Cardiac atrium fibroblast (primary cell): ENCODE data around the gene GRM4. TPM values are rescaled to one million over a fixed set of nuclear protein-coding genes. Genes with fewer than 3 reads are reported as not detected.

Source experiments
- total RNA-seq: library from RNA; depleted of rRNA; stranded (reverse); fragments of >200 nt; gene quantifications from 2 replicates; pipeline ENCODE4 v1.2.3, GENCODE V29; 2015

GRM4 gene
- total RNA-seq = not detected in 2 replicates

DNA sequence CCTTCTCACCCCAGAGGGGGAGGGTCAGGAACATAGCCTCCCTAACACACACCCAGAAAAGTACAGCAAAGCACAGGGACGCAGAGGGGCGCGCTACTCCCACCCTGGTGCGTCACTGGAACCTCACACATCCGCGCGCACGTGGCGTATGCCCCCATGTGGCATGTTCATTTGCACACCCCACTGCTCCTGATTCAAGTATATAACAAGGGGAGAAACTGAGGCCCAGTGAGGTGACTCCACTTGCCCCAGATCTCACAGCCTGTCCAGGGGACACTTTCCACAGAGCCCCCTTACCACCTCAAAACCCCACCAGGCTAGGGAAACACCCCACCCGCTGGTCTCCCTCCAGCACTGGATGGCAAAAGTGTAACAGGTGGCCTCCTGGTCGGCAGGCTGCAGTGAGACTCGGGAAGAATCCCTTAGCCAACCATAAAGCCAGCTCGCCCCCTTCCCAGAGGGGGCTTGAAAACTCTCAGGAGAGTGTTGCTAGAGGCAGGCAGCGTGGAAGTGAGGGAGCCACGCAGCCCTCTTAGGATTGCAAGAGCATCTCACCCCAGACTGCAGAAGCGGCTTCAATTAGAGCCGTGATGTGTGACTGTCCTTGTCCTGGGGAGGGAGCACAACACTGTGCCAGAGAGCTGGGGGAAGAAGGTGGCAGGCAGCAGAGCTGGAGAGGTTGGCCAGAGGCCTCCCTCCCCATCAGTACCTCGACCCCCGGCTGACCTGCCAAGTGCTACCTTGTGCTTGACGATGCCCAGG is at the start of gene GRM4:
GRM4 (minus strand) TSS at position 67 of the 762 bp plus-strand sequence. CDS start 12,591 bp downstream, outside the sequence.

Other genes with a start within 250 kb of the GRM4 start
- gene HMGA1, start 90.8 kb upstream of the GRM4 start, total RNA-seq = 69.5 and 100 TPM in 2 replicates
- 7.9 and 19.3 TPM in 2 replicates for gene SMIM29, start 102.9 kb upstream of the GRM4 start, total RNA-seq
- gene NUDT3, start 246.6 kb upstream of the GRM4 start, total RNA-seq = 19.0 and 22.8 TPM in 2 replicates